ENCODE data around the gene LSAMP. TPM values are rescaled to one million over a fixed set of nuclear protein-coding genes. Genes with fewer than 3 reads are reported as not detected.

LSAMP gene
- total RNA-seq, 1 donor from 2014 or later, result not detected

- H3K27ac Mint-ChIP-seq, result no peak overlapping the region
- H3K9me3 Mint-ChIP-seq, result peaks cover 8% of the 10 kb centered on the region
- no peaks in the 10 kb centered on the region for H3K4me1 Mint-ChIP-seq (ENCODE audit: low read depth)
- H3K4me3 Mint-ChIP-seq (ENCODE audit: low read depth), result no peak overlapping the region
- intact Hi-C loops (cut with micrococcal nuclease), result no loop called here
- no peaks in the 10 kb centered on the region for H3K27me3 Mint-ChIP-seq (ENCODE audit: low read depth)
- DNase-seq (ENCODE audit: low spot score), result no peak
- no peaks in the 10 kb centered on the region for H3K36me3 Mint-ChIP-seq (ENCODE audit: low read depth)
Measured at GRCh38 chr3:116423374-116423773, 21.9 kb downstream of the LSAMP start.

- H3K27ac Mint-ChIP-seq, result no peak overlapping the region
- peaks cover 8% of the 10 kb centered on the region for H3K9me3 Mint-ChIP-seq
- H3K27me3 Mint-ChIP-seq (ENCODE audit: low read depth), result no peaks in the 10 kb centered on the region
- DNase-seq (ENCODE audit: low spot score), result no peak
- H3K4me3 Mint-ChIP-seq (ENCODE audit: low read depth), result no peak overlapping the region
- no peaks in the 10 kb centered on the region for H3K36me3 Mint-ChIP-seq (ENCODE audit: low read depth)
- intact Hi-C loops (cut with micrococcal nuclease), result no loop called here
- H3K4me1 Mint-ChIP-seq (ENCODE audit: low read depth), result no peaks in the 10 kb centered on the region
Measured at GRCh38 chr3:116417151-116417550, 28.1 kb downstream of the LSAMP start.

- intact Hi-C loops (cut with micrococcal nuclease), result no loop called here
- H3K36me3 Mint-ChIP-seq (ENCODE audit: low read depth), result no peaks in the 10 kb centered on the region
- no peaks in the 10 kb centered on the region for H3K4me1 Mint-ChIP-seq (ENCODE audit: low read depth)
- no peaks in the 10 kb centered on the region for H3K27me3 Mint-ChIP-seq (ENCODE audit: low read depth)
- H3K27ac Mint-ChIP-seq, result no peak overlapping the region
- H3K9me3 Mint-ChIP-seq, result peaks cover 3% of the 10 kb centered on the region
- H3K4me3 Mint-ChIP-seq (ENCODE audit: low read depth), result no peak overlapping the region
- DNase-seq (ENCODE audit: low spot score), result no peak
Measured at GRCh38 chr3:116413319-116413718, 32.0 kb downstream of the LSAMP start.

DNA sequence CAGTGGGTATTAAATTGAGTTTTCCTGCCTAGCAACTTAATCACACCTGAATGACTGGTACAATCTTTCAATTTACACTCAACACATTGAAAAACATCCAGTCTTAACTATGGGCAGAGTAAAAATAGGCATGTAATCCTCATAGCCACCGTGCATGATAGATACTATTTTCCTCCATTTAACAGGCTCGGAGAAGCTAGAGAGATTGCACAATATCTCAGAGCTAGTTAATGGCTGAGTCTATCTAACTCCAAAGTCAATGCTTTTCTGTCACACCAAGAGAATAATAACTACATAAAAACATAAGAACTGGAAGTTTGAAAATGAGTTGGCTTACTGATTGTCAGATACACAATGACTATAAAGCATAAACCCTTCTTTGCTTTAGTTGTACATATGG, 36.8 kb downstream of the LSAMP start:
- H3K9me3 Mint-ChIP-seq, result peaks cover 3% of the 10 kb centered on the region
- H3K36me3 Mint-ChIP-seq (ENCODE audit: low read depth), result no peaks in the 10 kb centered on the region
- H3K27me3 Mint-ChIP-seq (ENCODE audit: low read depth), result no peaks in the 10 kb centered on the region
- intact Hi-C loops (cut with micrococcal nuclease), result no loop called here
- H3K4me1 Mint-ChIP-seq (ENCODE audit: low read depth), result no peaks in the 10 kb centered on the region
- no peak overlapping the region for H3K27ac Mint-ChIP-seq
- DNase-seq (ENCODE audit: low spot score), result no peak
- H3K4me3 Mint-ChIP-seq (ENCODE audit: low read depth), result no peak overlapping the region

- no peak overlapping the region for H3K27ac Mint-ChIP-seq
- H3K4me1 Mint-ChIP-seq (ENCODE audit: low read depth), result no peaks in the 10 kb centered on the region
- H3K36me3 Mint-ChIP-seq (ENCODE audit: low read depth), result no peaks in the 10 kb centered on the region
- DNase-seq (ENCODE audit: low spot score), result no peak
- no peak overlapping the region for H3K4me3 Mint-ChIP-seq (ENCODE audit: low read depth)
- intact Hi-C loops (cut with micrococcal nuclease), result no loop called here
- peaks cover 3% of the 10 kb centered on the region for H3K9me3 Mint-ChIP-seq
- no peaks in the 10 kb centered on the region for H3K27me3 Mint-ChIP-seq (ENCODE audit: low read depth)
Measured at GRCh38 chr3:116405231-116405630, 40.1 kb downstream of the LSAMP start.

- H3K9me3 Mint-ChIP-seq, result peaks cover 8% of the 10 kb centered on the region
- DNase-seq (ENCODE audit: low spot score), result no peak
- no peaks in the 10 kb centered on the region for H3K36me3 Mint-ChIP-seq (ENCODE audit: low read depth)
- no peaks in the 10 kb centered on the region for H3K4me1 Mint-ChIP-seq (ENCODE audit: low read depth)
- no peaks in the 10 kb centered on the region for H3K27me3 Mint-ChIP-seq (ENCODE audit: low read depth)
- H3K4me3 Mint-ChIP-seq (ENCODE audit: low read depth), result no peak overlapping the region
- H3K27ac Mint-ChIP-seq, result no peak overlapping the region
- intact Hi-C loops (cut with micrococcal nuclease), result no loop called here
Measured at GRCh38 chr3:116399701-116400226, 45.5 kb downstream of the LSAMP start.

DNA sequence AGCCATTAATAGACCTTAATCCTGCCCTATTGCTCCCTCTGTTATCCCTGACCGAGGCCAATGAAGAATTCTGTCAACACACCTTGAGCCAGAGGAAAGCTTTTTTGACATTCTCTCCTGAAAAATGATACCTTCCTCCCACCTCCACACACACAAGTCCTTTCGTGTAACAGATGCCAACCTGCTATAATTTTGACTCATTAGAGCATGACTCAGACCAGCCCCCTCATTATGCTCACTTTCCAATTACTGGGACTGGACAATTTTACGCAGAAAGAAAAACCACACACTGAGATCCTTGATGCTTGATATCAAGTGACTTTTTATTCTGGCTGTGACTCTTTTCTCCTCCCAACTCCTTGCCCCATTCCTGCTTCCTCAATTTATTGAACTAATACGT, 50.9 kb downstream of the LSAMP start:
- H3K9me3 Mint-ChIP-seq, result peaks cover 26% of the 10 kb centered on the region
- H3K27ac Mint-ChIP-seq, result no peak overlapping the region
- H3K4me1 Mint-ChIP-seq (ENCODE audit: low read depth), result no peaks in the 10 kb centered on the region

GRCh38 chr3:116393199-116393598, 52.1 kb downstream of the LSAMP start:
- intact Hi-C loops (cut with micrococcal nuclease), result no loop called here
- H3K27me3 Mint-ChIP-seq (ENCODE audit: low read depth), result no peaks in the 10 kb centered on the region
- no peaks in the 10 kb centered on the region for H3K4me1 Mint-ChIP-seq (ENCODE audit: low read depth)
- no peak for DNase-seq (ENCODE audit: low spot score)
- no peaks in the 10 kb centered on the region for H3K36me3 Mint-ChIP-seq (ENCODE audit: low read depth)
- no peak overlapping the region for H3K27ac Mint-ChIP-seq
- no peak overlapping the region for H3K4me3 Mint-ChIP-seq (ENCODE audit: low read depth)
- peaks cover 26% of the 10 kb centered on the region for H3K9me3 Mint-ChIP-seq

More for the DNA sequence above, 50.9 kb downstream of the LSAMP start:
- Mint-ChIP-seq H3K4me3 (ENCODE audit: low read depth) (no peak overlapping the region), H3K27me3 (ENCODE audit: low read depth) (no peaks in the 10 kb centered on the region), H3K36me3 (ENCODE audit: low read depth) (no peaks in the 10 kb centered on the region)
- intact Hi-C loops (cut with micrococcal nuclease), result no loop called here
- DNase-seq (ENCODE audit: low spot score), result no peak

- no peaks in the 10 kb centered on the region for H3K27me3 Mint-ChIP-seq (ENCODE audit: low read depth)
- no peak for DNase-seq (ENCODE audit: low spot score)
- H3K9me3 Mint-ChIP-seq, result peaks cover 30% of the 10 kb centered on the region
- H3K4me1 Mint-ChIP-seq (ENCODE audit: low read depth), result no peaks in the 10 kb centered on the region
- intact Hi-C loops (cut with micrococcal nuclease), result no loop called here
- H3K36me3 Mint-ChIP-seq (ENCODE audit: low read depth), result no peaks in the 10 kb centered on the region
- no peak overlapping the region for H3K27ac Mint-ChIP-seq
- no peak overlapping the region for H3K4me3 Mint-ChIP-seq (ENCODE audit: low read depth)
Measured at GRCh38 chr3:116392291-116392690, 53.0 kb downstream of the LSAMP start.

DNA sequence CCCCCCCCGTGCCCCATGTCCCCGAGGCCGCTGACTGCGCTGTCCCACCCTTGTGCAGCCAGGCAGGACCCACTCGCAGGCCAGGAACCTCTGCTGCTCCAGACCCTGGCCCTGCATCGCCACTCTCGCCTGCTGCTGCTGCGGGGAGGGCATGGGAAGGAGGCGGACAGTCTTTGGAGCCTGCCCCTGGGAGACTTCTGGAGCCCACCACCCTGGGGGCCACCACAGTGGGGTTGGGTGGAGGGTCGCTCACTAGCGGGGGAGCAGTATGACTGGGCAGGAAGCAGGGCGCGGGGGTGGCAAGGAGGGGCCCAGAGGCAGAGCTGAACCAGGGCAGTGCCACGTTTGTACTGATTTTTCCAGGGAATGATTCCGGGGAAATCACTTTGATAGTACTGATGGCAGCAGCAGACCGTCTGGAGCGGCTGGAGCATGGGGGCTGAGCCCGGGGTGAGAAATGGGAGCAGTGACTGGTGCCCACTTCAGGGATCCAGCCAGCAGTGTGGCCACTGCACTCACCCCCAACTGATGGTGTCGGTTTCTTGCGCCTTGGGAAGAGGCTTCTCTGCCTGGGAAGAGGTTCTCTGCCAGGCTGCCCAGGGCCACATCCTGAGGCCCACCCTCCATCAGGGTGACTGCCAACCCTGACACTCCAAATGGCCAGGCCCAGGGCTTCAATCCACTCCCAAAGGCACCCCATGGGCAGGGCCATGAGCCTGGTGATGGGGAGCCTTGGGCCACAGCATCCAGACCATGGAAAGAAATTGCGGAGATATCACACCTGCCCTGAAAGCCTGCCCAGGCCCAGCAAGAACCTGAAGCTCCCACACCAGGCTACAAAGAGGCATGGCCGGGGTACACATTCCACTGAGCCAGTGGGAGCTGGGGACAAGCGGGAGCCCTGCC, 53.7 kb downstream of the LSAMP start:
- Mint-ChIP-seq H3K27ac (no peak overlapping the region), H3K27me3 (ENCODE audit: low read depth) (no peaks in the 10 kb centered on the region), H3K4me1 (ENCODE audit: low read depth) (no peaks in the 10 kb centered on the region), H3K9me3 (peaks cover 30% of the 10 kb centered on the region), H3K4me3 (ENCODE audit: low read depth) (no peak overlapping the region), H3K36me3 (ENCODE audit: low read depth) (no peaks in the 10 kb centered on the region)
- intact Hi-C loops (cut with micrococcal nuclease), result no loop called here
- DNase-seq (ENCODE audit: low spot score), result no peak

GRCh38 chr3:116390318-116390717, 55.0 kb downstream of the LSAMP start:
- H3K36me3 Mint-ChIP-seq (ENCODE audit: low read depth), result no peaks in the 10 kb centered on the region
- intact Hi-C loops (cut with micrococcal nuclease), result no loop called here
- no peak overlapping the region for H3K27ac Mint-ChIP-seq
- no peak overlapping the region for H3K4me3 Mint-ChIP-seq (ENCODE audit: low read depth)
- no peaks in the 10 kb centered on the region for H3K27me3 Mint-ChIP-seq (ENCODE audit: low read depth)
- no peak for DNase-seq (ENCODE audit: low spot score)
- H3K9me3 Mint-ChIP-seq, result peaks cover 26% of the 10 kb centered on the region
- H3K4me1 Mint-ChIP-seq (ENCODE audit: low read depth), result no peaks in the 10 kb centered on the region

GRCh38 chr3:116388867-116389385, 56.4 kb downstream of the LSAMP start:
- intact Hi-C loops (cut with micrococcal nuclease), result no loop called here
- Mint-ChIP-seq H3K9me3 (peaks cover 20% of the 10 kb centered on the region), H3K36me3 (ENCODE audit: low read depth) (no peaks in the 10 kb centered on the region), H3K4me1 (ENCODE audit: low read depth) (no peaks in the 10 kb centered on the region), H3K27ac (no peak overlapping the region), H3K27me3 (ENCODE audit: low read depth) (no peaks in the 10 kb centered on the region), H3K4me3 (ENCODE audit: low read depth) (no peak overlapping the region)
- DNase-seq (ENCODE audit: low spot score), result no peak

- H3K4me3 Mint-ChIP-seq (ENCODE audit: low read depth), result no peak overlapping the region
- no peaks in the 10 kb centered on the region for H3K27me3 Mint-ChIP-seq (ENCODE audit: low read depth)
- no peak for DNase-seq (ENCODE audit: low spot score)
- peaks cover 16% of the 10 kb centered on the region for H3K9me3 Mint-ChIP-seq
- no peaks in the 10 kb centered on the region for H3K4me1 Mint-ChIP-seq (ENCODE audit: low read depth)
- H3K27ac Mint-ChIP-seq, result no peak overlapping the region
- intact Hi-C loops (cut with micrococcal nuclease), result no loop called here
- no peaks in the 10 kb centered on the region for H3K36me3 Mint-ChIP-seq (ENCODE audit: low read depth)
Measured at GRCh38 chr3:116386168-116386567, 59.1 kb downstream of the LSAMP start.
